GM21717 (cell line): ENCODE data around the gene PCDH11X.
"Not testable (repeated sequence)": the region's sequence is repeated elsewhere in the genome, so short reads cannot be mapped to it uniquely, and the experiment has no call there.

Experiments
- ATAC-seq: cut with Tn5 transposase; IDR thresholded peaks from one replicate; pipeline ENCODE4 v1.9.1; 2021; ENCODE audit warnings: mild to moderate bottlenecking, moderate library complexity; ENCODE audit not compliant: unreplicated experiment

Gene PCDH11X, protein sequence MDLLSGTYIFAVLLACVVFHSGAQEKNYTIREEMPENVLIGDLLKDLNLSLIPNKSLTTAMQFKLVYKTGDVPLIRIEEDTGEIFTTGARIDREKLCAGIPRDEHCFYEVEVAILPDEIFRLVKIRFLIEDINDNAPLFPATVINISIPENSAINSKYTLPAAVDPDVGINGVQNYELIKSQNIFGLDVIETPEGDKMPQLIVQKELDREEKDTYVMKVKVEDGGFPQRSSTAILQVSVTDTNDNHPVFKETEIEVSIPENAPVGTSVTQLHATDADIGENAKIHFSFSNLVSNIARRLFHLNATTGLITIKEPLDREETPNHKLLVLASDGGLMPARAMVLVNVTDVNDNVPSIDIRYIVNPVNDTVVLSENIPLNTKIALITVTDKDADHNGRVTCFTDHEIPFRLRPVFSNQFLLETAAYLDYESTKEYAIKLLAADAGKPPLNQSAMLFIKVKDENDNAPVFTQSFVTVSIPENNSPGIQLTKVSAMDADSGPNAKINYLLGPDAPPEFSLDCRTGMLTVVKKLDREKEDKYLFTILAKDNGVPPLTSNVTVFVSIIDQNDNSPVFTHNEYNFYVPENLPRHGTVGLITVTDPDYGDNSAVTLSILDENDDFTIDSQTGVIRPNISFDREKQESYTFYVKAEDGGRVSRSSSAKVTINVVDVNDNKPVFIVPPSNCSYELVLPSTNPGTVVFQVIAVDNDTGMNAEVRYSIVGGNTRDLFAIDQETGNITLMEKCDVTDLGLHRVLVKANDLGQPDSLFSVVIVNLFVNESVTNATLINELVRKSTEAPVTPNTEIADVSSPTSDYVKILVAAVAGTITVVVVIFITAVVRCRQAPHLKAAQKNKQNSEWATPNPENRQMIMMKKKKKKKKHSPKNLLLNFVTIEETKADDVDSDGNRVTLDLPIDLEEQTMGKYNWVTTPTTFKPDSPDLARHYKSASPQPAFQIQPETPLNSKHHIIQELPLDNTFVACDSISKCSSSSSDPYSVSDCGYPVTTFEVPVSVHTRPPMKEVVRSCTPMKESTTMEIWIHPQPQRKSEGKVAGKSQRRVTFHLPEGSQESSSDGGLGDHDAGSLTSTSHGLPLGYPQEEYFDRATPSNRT (N-terminal part only)

DNA sequence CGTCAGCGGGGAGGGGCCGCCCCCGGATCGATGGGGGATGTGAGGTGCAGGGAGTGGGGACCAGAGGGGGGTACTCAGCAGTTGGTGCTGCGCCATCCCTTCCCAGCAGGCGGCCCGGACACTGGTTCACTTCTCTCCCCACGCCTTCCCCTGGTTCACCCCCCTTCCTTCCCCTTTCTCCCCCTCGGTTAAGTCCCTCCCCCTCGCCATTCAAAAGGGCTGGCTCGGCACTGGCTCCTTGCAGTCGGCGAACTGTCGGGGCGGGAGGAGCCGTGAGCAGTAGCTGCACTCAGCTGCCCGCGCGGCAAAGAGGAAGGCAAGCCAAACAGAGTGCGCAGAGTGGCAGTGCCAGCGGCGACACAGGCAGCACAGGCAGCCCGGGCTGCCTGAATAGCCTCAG lies at the start of gene PCDH11X:
TSS of gene PCDH11X (plus strand) at position 241 of the 400 bp plus-strand sequence. CDS start 56,130 bp downstream, outside the sequence.
- ATAC-seq = not testable (repeated sequence)

DNA sequence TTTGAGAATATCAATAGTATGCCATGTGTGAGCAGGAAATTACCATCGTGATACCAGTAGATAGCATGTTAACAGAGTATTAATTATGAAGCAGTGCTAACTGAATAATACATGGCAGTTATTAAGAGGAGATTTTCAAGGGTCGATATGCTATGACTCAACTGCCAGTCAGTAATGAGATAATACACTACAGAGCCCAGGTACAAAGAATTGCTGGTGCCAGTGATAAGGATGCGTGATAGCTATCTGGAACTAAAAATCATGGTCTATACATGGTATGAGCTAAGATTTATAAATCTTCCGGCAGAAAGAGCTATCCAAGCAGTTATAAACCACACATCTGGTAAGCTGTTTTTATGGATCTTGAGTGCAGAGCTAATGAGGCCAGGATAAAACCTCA lies 31.7 kb upstream of the PCDH11X start:
- not testable (repeated sequence) for ATAC-seq

- not testable (repeated sequence) for ATAC-seq
Measured at GRCh38 chrX:91753022-91753421, 26.2 kb upstream of the PCDH11X start.

DNA sequence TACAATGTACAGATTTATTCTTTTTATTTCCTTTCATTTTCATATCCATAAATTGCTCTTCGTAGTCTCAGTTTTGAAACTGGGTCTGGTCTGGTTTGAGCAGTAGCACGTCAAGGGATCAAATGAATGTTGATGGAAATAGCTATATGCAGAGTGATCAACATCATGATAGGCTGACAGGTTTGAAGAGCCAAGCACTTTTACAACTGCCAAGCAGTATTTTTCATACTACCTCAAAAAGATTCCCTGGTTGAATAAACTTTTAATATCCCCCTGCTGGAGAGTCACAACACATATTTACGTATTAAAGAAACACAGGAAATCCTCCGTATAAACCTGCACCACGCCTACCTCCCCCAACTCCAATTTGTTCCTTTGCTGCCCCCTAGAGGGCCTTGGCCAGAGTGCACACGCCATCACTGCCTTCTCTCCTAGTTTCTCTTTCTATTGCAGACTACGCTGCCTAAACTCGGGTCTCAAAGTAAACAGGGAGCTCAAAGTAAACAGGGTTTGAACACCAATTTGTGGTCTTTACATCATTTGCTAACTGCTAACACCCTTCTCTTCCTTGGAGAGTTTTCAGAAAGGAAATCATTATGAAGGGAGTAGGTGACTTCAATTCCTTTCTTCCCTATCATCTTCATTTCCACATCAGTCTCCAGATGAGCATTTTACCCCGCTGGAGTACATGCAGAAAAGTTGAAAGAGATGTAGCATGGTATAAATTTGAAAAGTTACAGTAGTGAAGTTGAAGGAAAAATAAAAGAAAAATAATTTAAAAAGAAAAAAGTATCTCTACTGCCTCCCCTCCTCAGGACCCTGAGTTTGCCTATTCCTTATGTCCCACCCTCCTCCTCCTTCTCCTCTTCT lies 8.3 kb upstream of the PCDH11X start:
- peak; percentile 100 for ATAC-seq

GRCh38 chrX:91773943-91774342 lies 5.2 kb upstream of the PCDH11X start:
- ATAC-seq = not testable (repeated sequence)

- not testable (repeated sequence) for ATAC-seq
Measured at GRCh38 chrX:91780008-91780407, 833 bp downstream of the PCDH11X start.

DNA sequence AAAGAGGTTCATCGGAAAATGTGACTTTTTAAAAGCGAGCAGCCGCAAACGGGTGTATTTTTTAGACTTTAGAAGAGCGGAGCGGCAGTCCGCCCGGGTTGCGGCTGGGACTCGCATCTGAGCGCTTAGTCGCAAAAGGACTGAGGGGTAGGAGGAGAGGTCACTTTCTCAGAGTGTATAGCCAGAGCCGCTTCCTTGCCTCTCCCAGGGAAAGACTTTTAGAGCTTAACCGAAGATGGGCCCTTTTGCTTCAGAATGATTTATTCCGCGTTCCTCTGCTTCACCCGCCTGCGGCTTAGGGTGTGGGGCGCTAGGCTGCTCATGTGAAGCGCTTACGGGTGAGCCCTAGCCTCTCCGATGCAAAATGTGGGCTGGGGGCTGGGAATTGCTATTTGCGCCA lies 1.5 kb downstream of the PCDH11X start:
- not testable (repeated sequence) for ATAC-seq

GRCh38 chrX:91781553-91782298 lies 2.6 kb downstream of the PCDH11X start:
- not testable (repeated sequence) for ATAC-seq

GRCh38 chrX:91782825-91783224 lies 3.6 kb downstream of the PCDH11X start:
- not testable (repeated sequence) for ATAC-seq

GRCh38 chrX:91817537-91817936 lies 38.4 kb downstream of the PCDH11X start:
- not testable (repeated sequence) for ATAC-seq

DNA sequence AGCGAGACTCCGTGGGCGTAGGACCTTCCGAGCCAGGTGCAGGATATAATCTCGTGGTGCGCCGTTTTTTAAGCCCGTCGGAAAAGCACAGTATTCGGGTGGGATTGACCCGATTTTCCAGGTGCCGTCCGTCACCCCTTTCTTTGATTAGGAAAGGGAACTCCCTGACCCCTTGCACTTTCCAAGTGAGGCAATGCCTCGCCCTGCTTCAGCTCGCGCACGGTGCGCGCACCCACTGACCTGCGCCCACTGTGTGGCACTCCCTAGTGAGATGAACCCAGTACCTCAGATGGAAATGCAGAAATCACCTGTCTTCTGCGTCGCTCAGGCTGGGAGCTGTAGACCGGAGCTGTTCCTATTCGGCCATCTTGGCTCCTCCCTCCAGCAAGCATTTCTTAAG lies 46.1 kb downstream of the PCDH11X start:
- not testable (repeated sequence) for ATAC-seq
